ENCODE measurements around the gene TANK. TPM values are rescaled to one million over a fixed set of nuclear protein-coding genes. Genes with fewer than 3 reads are reported as not detected.

TANK gene
- total and polyA plus RNA-seq, 2 donors (not counting 3 experiments of a cell fraction or from before 2014, with no cell fraction given): 33.3 to 83.2 TPM

DNA sequence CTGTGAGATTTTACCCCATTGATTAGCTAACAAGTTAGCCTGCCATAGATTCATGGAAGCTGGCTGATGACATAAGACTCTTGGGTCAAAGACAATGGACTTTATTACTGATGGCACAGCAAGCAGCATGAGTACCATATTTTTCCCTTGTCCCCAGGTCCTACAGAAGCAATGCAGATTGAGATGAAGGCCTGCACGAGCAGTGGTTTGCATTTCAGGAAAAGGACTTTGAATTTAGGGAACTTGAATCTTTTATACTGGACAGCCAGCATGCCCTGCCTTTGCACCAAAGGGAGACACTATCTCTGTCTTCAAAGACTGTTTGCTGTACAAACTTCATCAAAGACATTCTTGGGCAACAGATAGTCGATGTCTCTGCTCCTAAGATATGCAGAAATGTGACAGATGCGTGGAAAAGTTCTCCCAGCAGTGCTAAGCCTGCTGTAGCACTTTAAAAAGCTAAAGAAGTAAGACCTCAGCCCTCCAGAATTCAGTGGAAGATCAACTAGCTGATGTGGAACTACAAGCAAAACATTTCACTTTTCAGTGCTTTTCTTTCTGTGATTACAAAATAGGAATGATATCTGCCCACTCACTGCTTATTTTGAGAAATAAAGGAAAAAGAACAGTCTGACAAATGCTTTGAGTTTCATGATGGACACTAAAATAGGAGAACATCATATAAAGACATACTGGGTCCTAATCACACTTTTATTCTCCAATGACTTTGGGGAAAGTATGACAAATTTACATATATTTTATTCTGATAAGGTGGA is 44.4 kb upstream of the TANK start:
- Histone ChIP-seq H3K36me3 (ENCODE audit: control insufficient read depth in 2 of 2, extremely low read depth in 1 of 2, insufficient read depth in 2 of 2, low read length in 2 of 2) (no peaks in the 10 kb centered on the region), H3K9me3 (replicated peaks; ENCODE audit: control insufficient read depth, insufficient read depth, low read length) (no peaks in the 10 kb centered on the region), H3K27ac (ENCODE audit: insufficient read depth, low read depth, low read length) (no peak overlapping the region), H4K20me1 (replicated peaks; ENCODE audit: control insufficient read depth, extremely low read depth, insufficient read depth, low read length) (no peaks in the 10 kb centered on the region), H3K4me3 (replicated peaks in 1 of 3; ENCODE audit: insufficient read depth in 1 of 3, low read depth in 1 of 3, low read length in 3 of 3) (no peak overlapping the region), H3K4me1 (ENCODE audit: control insufficient read depth, extremely low read depth, insufficient read depth, low read length) (no peaks in the 10 kb centered on the region), H2AFZ (ENCODE audit: low read depth, low read length) (no peak overlapping the region), H3K4me2 (ENCODE audit: insufficient read depth, low read length) (no peak overlapping the region), H3K79me2 (ENCODE audit: control insufficient read depth, insufficient read depth, low read length) (no peaks in the 10 kb centered on the region), H3K27me3 (ENCODE audit: control insufficient read depth in 2 of 2, insufficient read depth in 2 of 2, low read length in 2 of 2) (no peaks in the 10 kb centered on the region), H3K9ac (replicated peaks; ENCODE audit: extremely low read depth, insufficient read depth, low read length) (no peak overlapping the region), H3K9me1 (replicated peaks; ENCODE audit: control insufficient read depth, extremely low read depth, insufficient read depth, low read length) (no peaks in the 10 kb centered on the region)
- FAIRE-seq (no peak), DNase-seq (ENCODE audit: low read depth, low spot score) (no peak)
- ChIA-PET POLR2A (interaction anchor here (0.6 kb wide), 1 partner anchor 1396 kb away, joined by 3 read pairs; no protein-coding TSS in a partner anchor), CTCF (interaction anchor here (0.9 to 1.2 kb wide), 2 partner anchors 9 to 11 kb away, joined by 3 to 6 read pairs; no protein-coding TSS in a partner anchor)
- no TSS peak for BruUV-seq (replicated peaks)
- dilution Hi-C loops (cut with MboI; ENCODE audit: extremely low pct_ligation_motif_present, low sequenced_read_pairs) (no loop called here), intact Hi-C loops (cut with micrococcal nuclease) (no loop called here)
- TF ChIP-seq POLR2A (IDR thresholded peaks at IDR 0.05; ENCODE audit: low read depth, low read length) (no peak), GATA2 (IDR thresholded peaks at IDR 0.05; ENCODE audit: insufficient read depth, insufficient read length, low read depth, low read length) (no peak), MYC (IDR thresholded peaks at IDR 0.05; ENCODE audit: low read depth, low read length) (no peak), POLR2AphosphoS5 (IDR thresholded peaks at IDR 0.05; ENCODE audit: insufficient read depth, low read depth, low read length) (no peak), EZH2 (IDR thresholded peaks at IDR 0.05; ENCODE audit: borderline replicate concordance, low read depth, low read length, severe bottlenecking) (no peak), FOS (IDR thresholded peaks at IDR 0.05; ENCODE audit: borderline replicate concordance, insufficient read depth, low read length) (no peak), JUN (IDR thresholded peaks at IDR 0.05; ENCODE audit: borderline replicate concordance, insufficient read depth, insufficient read length, low read depth) (no peak)
- TF ChIP-seq, protein P1, sequence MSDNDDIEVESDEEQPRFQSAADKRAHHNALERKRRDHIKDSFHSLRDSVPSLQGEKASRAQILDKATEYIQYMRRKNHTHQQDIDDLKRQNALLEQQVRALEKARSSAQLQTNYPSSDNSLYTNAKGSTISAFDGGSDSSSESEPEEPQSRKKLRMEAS (IDR thresholded peaks at IDR 0.05; ENCODE audit: insufficient read depth, insufficient read length): no peak
- TF ChIP-seq, protein P2, sequence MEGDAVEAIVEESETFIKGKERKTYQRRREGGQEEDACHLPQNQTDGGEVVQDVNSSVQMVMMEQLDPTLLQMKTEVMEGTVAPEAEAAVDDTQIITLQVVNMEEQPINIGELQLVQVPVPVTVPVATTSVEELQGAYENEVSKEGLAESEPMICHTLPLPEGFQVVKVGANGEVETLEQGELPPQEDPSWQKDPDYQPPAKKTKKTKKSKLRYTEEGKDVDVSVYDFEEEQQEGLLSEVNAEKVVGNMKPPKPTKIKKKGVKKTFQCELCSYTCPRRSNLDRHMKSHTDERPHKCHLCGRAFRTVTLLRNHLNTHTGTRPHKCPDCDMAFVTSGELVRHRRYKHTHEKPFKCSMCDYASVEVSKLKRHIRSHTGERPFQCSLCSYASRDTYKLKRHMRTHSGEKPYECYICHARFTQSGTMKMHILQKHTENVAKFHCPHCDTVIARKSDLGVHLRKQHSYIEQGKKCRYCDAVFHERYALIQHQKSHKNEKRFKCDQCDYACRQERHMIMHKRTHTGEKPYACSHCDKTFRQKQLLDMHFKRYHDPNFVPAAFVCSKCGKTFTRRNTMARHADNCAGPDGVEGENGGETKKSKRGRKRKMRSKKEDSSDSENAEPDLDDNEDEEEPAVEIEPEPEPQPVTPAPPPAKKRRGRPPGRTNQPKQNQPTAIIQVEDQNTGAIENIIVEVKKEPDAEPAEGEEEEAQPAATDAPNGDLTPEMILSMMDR (IDR thresholded peaks at IDR 0.05; ENCODE audit: extremely low read depth in 1 of 2, insufficient read depth in 1 of 2, low read depth in 1 of 2, low read length in 2 of 2): no peak
